Urinary bladder (tissue), 4 donors: ENCODE results near the gene XYLT2. TPM values are rescaled to one million over a fixed set of nuclear protein-coding genes. Genes with fewer than 3 reads are reported as not detected.
"Not testable (repeated sequence)": the region's sequence is repeated elsewhere in the genome, so short reads cannot be mapped to it uniquely, and the experiment has no call there.

Source experiments
- DNase-seq: peaks from one replicate; pipeline ENCODE4 v3.0.0-alpha.2; 2015; ENCODE audit errors: extremely low spot score
- H3K27ac ChIP-seq: one replicate; pipeline ENCODE4 v1.5.1; 2013; ENCODE audit warnings: low read depth, mild to moderate bottlenecking, moderate library complexity
- H3K36me3 ChIP-seq: one replicate; pipeline ENCODE4 v1.6.1; 2013; ENCODE audit warnings: mild to moderate bottlenecking, moderate library complexity; ENCODE audit not compliant: insufficient read depth
- H3K4me1 ChIP-seq: one replicate; pipeline ENCODE4 v1.6.1; 2013; ENCODE audit warnings: mild to moderate bottlenecking, moderate library complexity; ENCODE audit not compliant: insufficient read depth
- H3K4me3 ChIP-seq: one replicate; pipeline ENCODE4 v1.5.1; 2013; ENCODE audit warnings: low read depth, low read length
- WGBS: extraction: QIAGEN DNeasy Blood & Tissue Kit; methylation state at CpG from one replicate; pipeline ENCODE4 v1.1.7; 2013; 5-methylcytosine and 5-hydroxymethylcytosine counted together
- polyA plus RNA-seq: library from polyadenylated mRNA; stranded (reverse); fragments of 200-250 nt; gene quantifications from one replicate; pipeline ENCODE4 v1.2.3, GENCODE V29; 2013
- total RNA-seq: library from RNA; depleted of rRNA; stranded (reverse); fragments of >200 nt; gene quantifications from one replicate; pipeline ENCODE4 v1.2.3, GENCODE V29; 2014
- donor health status: healthy with polysubstance abuse.
- donor health status: healthy.

Gene XYLT2
- total and polyA plus RNA-seq, 2 donors, result 17.6 to 27.8 TPM

DNA sequence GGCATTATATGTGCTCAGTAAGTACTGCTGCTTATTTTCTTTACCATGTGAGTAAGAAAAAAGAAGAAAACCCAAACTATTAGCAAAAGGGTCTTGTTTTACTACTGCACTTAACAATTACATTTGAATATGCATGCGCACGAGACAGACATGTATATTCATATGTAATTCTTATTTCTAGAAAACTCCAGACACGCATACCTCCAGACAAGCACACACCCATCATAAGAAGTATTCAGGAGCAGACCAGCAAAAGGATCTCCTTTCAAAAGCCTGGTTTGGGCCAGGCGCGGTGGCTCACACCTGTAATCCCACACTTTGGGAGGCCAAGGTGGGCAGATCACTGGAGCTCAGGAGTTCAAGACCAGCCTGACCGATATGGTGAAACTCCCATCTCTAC lies 43.6 kb downstream of the XYLT2 start:
- WGBS, result 97% methylated on average over 6 of the region's 6 CpGs
- H3K36me3 ChIP-seq, result peaks cover 12% of the 10 kb centered on the region

DNA sequence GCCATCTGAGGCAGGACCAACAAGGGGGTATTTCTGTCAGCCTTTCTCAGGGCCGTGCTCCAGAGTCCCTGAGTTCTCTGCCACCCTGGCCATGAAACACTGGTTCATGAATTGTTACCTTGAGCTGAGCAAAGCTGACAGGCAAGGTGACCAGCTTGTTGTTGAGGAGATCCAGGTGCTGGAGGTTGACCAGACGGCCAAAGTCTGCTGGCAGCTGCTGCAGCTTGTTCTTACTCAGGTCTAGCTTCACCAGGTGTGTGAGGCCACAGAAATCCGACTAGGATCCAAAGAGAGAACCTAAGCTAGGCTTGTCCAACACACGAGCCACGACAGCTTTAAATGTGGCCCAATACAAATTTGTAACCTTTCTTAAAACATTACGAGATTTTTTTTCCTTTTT lies 46.7 kb downstream of the XYLT2 start:
- Histone ChIP-seq H3K36me3 (peaks cover 7% of the 10 kb centered on the region), H3K4me1 (no peaks in the 10 kb centered on the region), H3K4me3 (no peak overlapping the region), H3K27ac (no peak overlapping the region)
- 89% methylated on average over 6 of the region's 6 CpGs for WGBS
- DNase-seq, result no peak

More for the DNA sequence above, 43.6 kb downstream of the XYLT2 start:
- H3K4me3 ChIP-seq, result no peak overlapping the region
- no peak for DNase-seq
- H3K27ac ChIP-seq, result no peak overlapping the region
- no peaks in the 10 kb centered on the region for H3K4me1 ChIP-seq

DNA sequence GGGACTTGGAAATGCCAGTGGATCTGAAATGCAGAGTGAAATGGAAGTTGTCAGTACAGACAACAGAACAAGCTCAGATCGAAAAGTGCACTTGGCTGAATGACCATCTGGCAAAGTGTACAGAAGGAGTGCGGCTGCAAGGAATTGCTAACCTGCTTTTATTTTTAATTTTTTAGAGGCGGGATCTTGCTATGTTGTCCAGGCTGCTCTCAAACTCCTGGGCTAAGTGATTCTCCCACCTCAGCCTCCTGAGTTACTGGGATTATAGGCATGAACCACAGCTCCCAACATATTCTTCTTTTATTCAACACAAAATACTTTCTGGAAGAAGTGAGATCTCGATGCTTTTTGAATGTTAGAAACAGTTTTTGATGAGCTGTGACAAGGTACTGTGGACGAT lies 47.8 kb downstream of the XYLT2 start:
- Histone ChIP-seq H3K4me1 (no peaks in the 10 kb centered on the region), H3K36me3 (peaks cover 7% of the 10 kb centered on the region), H3K27ac (no peak overlapping the region), H3K4me3 (no peak overlapping the region)
- no peak for DNase-seq
- WGBS, result 94% methylated on average over 5 of the region's 5 CpGs

DNA sequence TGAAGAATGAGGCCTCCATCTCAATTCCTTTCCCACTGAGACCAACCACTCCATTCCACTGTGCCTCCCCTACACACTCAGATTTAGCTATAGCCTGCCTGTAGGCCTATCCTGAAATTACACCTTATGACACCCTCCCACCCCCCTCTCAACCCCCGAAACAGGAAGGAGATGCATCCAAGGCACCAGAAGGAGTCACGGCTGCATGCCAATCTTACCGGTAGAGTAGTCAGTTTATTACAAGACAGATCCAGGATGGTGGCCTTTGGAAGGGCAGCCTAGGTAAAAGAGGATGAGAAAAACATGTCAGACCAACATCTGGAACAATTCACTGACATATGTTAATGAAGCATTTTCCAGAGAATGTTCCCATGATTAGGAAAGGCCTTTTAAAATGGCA lies 48.8 kb downstream of the XYLT2 start:
- peaks cover 7% of the 10 kb centered on the region for H3K36me3 ChIP-seq
- H3K27ac ChIP-seq, result no peak overlapping the region
- H3K4me3 ChIP-seq, result no peak overlapping the region
- no peaks in the 10 kb centered on the region for H3K4me1 ChIP-seq
- DNase-seq, result no peak
- WGBS, result 16% methylated on average over 3 of the region's 3 CpGs

DNA sequence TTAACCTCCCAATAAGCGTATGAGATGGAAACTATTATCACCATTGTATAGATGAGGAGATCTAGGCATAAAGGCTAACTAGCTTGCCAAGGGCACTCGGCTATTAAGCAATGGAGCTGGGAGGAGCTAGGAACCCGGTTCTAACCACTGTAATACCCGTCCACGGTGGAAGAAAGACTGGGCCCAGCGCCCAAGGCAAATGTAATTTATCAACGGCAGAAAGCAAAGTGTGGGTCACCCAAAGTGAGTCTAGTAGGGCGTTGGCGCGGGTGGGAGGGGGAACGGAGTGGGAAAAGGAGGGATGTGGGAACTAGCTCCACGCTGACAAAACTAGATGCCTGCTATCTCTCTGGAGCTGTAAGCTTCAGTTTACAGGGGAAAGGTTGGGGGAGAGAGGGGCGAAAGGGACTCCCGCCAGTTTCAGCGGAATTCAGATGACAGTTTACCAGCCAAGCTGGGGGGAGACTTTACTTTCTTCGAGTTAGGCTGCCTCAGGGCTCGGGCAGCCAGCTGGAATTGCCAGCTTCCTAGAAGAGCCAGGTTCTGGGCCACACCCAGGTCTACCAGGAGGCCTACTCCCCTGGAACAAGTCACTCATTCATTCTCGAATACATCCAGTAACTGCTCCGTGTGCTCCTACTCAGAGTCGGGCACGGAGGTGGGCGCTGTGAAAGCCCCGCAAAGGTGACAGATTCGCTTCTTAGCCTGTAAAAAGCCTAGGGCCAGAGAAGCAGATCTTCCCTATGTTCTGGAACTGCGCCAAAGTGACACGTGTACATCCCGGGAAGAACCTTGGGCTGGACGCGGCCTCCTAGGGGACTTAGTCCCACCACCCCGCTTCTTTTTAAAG lies 50.6 kb downstream of the XYLT2 start:
- no peak for DNase-seq
- Histone ChIP-seq H3K4me3 (peak overlapping the region; percentile 81), H3K4me1 (no peaks in the 10 kb centered on the region), H3K36me3 (peaks cover 7% of the 10 kb centered on the region), H3K27ac (no peak overlapping the region)
- WGBS, result 3% methylated on average over 30 of the region's 30 CpGs

DNA sequence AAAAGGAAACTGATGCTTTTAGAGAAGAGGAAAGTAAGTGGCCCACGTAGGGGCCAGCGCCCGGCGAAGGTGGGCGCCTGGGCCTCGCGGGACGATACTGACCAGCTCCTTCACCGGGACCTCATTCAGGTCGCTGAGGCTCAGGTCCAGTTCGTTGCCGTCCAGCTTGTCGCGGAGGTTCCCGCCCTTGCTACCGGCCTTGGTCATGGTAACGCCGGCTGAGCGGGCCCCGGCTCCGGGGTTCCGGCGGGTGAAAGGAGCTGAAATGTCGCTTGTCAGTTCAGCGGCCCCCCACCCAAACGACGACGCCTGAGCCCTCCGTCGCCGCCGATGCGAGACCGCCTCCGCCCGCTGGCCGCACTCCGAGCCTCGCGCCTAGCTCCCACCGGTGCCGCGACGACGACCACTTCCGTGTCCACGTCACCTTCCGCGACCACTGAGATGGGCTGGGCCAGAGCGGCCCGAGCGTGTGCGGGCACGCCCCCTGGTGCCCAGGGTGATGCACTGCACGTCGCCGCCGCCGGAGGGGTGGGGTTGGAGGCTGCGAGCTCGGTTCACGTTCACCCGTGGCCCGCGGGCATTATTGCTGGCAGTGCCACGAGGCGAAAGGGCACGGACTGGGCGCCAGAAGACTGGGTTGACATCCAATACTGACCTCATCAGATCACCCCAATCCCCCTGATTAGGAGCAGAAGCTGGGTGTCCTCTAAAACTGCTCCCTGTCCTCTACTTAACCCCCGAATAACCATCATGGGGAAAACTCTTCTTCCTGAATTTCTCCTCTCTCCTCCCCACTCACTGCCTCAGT lies 51.4 kb downstream of the XYLT2 start, which contains the start of gene LRRC59:
LRRC59 (minus strand) TSS at position 413 of the 808 bp plus-strand sequence; CDS start at position 207, 206 bp downstream.
- no peaks in the 10 kb centered on the region for H3K4me1 ChIP-seq
- whole genome bisulfite sequencing, result under 1% methylated on average over 70 of the region's 70 CpGs
- peak within 1 kb of the TSS; percentile 59 for H3K27ac ChIP-seq
- DNase-seq, result no peak
- H3K4me3 ChIP-seq, result peak within 1 kb of the TSS; percentile 81
- peaks cover 7% of the 10 kb centered on the region for H3K36me3 ChIP-seq

DNA sequence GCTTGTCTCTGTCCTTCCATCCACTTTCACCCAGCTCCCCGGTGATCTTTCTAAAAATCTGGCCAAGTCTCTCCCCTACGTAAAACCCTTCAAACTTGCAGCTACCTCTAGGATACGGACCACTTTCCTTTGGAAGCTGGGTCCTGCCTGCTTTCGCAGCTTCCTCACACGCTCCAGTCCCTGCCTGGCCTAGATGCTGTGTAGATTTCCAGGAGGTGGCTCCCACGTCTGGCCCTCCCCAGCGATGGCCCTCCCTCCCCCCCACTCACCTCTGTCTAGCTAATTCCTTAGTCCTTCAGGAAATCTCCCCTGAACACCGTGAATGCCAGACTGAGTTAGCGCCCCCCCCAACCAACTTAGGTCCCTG lies 52.0 kb downstream of the XYLT2 start:
- no peak overlapping the region for H3K4me3 ChIP-seq
- H3K4me1 ChIP-seq, result no peaks in the 10 kb centered on the region
- no peak for DNase-seq
- WGBS, result 54% methylated on average over 9 of the region's 9 CpGs
- peaks cover 7% of the 10 kb centered on the region for H3K36me3 ChIP-seq
- no peak overlapping the region for H3K27ac ChIP-seq

DNA sequence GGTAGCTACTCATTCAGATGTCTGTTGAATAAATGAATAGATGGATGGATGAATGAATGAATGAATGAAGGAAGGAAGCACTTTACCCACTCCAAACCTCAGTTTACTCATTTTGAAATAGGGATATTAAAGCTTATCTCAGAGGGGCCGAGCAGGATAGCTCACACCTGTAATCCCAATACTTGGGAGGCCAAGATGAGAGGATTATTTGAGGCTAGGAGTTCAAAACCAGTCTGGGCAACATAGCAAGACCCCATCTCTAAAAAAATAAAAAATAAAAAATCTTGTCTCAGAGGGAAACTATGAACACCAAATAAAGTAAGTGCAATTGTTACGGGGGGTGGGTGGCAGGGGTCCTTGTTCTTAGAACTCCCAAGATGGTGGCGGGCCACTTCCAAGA lies 52.7 kb downstream of the XYLT2 start:
- DNase-seq, H3K4me3 ChIP-seq, H3K27ac ChIP-seq, H3K36me3 ChIP-seq, H3K4me1 ChIP-seq: not testable (repeated sequence)
- whole genome bisulfite sequencing, result 96% methylated on average over 3 of the region's 3 CpGs

DNA sequence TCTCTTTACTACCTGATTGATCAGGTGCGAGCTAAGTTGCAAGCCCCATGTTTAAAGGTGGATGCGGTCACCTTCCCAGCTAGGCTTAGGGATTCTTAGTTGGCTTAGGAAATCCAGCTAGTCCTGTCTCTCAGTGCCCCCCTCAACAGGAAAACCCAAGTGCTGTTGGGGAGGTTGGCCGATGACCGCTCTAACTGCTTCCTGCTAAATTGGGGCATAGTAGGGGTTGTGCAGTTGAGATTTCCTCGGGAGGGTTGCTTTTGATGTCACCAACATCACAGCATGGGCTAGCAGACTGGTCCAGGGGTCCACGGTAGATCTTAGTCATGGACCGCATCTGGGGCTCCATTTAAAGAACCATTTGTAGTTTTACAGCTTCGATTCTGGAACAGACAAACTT lies 53.7 kb downstream of the XYLT2 start:
- H3K27ac ChIP-seq, H3K4me1 ChIP-seq, DNase-seq, H3K4me3 ChIP-seq, H3K36me3 ChIP-seq: not testable (repeated sequence)
- WGBS, result 90% methylated on average over 8 of the region's 8 CpGs

DNA sequence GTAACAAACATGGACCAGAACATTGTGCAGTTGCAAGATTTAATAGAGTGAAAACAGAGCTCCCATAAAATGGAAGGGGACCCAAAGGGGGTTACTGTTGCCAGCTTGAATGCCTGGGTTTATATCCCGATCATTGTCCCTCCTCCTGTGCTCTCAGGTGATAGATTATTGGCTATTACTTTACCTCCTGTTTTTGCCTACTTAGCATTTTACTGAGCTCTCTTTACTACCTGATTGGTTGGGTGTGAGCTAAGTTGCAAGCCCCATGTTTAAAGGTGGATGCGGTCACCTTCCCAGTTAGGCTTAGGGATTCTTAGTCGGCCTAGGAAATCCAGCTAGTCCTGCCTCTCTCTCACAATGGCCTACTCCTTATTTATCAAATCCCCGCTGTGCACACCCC lies 59.4 kb downstream of the XYLT2 start:
- DNase-seq, H3K36me3 ChIP-seq, H3K4me1 ChIP-seq, H3K4me3 ChIP-seq, H3K27ac ChIP-seq: not testable (repeated sequence)
- 80% methylated on average over 4 of the region's 4 CpGs for WGBS

DNA sequence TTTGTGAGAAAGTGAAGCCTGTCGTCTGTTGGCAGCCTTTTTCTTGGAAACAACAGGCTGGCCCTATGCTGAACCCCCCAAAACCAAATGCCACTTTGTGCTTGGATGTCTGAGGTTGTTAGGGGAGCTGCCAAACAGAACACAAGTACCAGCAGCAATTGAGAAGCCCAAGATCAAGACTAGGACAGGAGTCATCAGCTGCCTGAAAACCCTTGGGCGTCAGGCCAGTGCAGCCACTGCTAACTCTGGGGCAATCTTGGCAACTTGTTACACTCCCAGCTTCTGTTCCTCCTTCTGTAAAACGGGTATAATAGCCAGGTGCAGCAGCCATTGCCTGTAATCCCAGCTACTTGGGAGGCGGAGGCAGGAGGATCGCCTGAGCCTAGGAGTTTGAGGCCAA lies 60.7 kb downstream of the XYLT2 start:
- no peak overlapping the region for H3K27ac ChIP-seq
- no peak overlapping the region for H3K4me3 ChIP-seq
- H3K4me1 ChIP-seq, result no peaks in the 10 kb centered on the region
- DNase-seq, result no peak
- WGBS, result 73% methylated on average over 5 of the region's 5 CpGs
- H3K36me3 ChIP-seq, result no peaks in the 10 kb centered on the region

DNA sequence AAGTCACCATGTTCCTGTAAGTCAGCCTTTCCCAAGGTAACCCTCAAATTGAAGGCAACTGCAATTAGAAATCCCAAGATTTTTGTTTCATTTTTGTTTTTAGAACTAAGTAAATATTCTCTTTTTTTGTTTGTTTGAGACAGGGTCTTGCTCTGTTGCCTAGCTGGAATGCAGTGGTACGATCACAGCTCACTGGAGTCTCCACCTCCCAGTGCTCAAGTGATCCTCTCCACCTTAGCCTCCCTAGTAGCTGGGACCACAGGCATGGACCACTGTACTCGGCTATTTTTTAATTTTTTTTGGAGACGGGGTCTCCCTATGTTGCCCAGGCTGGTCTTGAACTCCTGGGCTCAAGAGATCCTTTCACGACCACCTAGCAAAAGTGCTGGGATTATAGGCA lies 62.0 kb downstream of the XYLT2 start:
- WGBS, result 63% methylated on average over 4 of the region's 4 CpGs
- no peaks in the 10 kb centered on the region for H3K4me1 ChIP-seq
- H3K4me3 ChIP-seq, result no peak overlapping the region
- H3K27ac ChIP-seq, result no peak overlapping the region
- no peak for DNase-seq
- H3K36me3 ChIP-seq, result no peaks in the 10 kb centered on the region
